HG03571 (cell line): ENCODE measurements around the gene PGLYRP1.

Source experiments
- ATAC-seq: cut with Tn5 transposase; IDR thresholded peaks from one replicate; pipeline ENCODE4 v1.9.1; 2021; ENCODE audit not compliant: unreplicated experiment

The PGLYRP1 gene, protein sequence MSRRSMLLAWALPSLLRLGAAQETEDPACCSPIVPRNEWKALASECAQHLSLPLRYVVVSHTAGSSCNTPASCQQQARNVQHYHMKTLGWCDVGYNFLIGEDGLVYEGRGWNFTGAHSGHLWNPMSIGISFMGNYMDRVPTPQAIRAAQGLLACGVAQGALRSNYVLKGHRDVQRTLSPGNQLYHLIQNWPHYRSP

DNA sequence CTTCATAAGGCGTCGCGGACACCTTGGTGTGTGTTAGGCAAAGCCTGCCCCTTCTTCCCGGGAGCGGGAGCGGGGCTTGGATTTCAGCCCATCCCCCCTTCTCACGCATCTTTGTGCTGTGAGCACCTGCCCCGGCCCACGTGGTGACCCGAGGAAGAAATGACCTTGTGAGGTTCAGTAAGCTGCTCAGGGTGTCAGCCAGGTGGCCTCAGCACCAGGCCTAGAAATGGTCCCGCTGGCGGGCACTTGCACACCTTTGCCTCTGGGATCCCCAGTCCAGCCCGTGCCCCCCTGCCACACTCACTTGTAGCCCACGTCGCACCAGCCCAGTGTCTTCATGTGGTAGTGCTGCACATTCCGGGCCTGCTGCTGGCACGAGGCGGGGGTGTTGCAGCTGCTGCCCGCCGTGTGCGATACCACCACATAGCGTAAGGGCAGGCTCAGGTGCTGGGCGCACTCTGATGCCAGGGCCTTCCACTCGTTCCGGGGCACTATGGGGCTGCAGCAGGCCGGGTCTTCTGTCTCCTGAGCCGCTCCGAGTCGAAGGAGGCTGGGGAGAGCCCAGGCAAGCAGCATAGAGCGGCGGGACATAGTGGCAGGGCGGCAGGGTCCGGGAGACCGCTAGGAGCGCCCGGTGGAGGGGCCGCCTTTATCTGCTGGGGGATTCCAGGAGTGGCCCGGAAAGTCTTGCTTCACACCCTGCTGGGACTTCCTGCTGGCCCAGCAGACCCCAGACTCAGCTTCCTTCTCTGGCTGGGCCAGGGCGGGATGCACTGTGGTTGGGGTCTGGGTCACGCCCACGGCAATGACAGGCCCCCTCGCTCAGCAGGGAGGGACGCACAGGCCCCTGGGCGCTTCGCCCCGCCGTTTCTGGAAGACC is at the start of gene PGLYRP1:
TSS of gene PGLYRP1 (minus strand) at position 623 of the 880 bp plus-strand sequence. CDS start at position 591, 32 bp downstream.
- no peak for ATAC-seq

DNA sequence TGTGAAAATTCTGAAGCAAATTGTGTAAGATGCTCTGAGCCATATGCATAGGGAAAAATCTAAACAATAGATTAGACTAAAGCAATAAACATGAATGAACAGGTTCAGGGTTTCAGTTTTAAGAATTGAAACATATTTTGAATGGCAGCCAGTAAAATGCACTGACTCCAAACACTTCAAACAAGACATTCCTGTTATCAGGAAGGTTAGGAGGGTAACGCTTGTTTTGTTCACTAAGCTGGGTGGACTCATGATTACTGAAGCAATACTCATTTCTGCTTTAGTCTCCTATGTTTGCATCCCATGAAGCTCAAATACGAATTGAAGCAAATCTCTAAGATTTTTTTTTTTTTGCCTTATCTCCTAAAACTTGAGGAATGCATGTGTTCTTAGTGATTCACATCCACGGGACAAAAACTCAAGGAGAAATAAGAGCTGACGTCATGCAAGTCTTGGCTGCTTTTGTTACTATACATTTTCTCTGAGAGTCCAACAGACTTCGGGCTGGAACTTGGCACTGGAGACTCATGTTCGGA is 47.0 kb upstream of the PGLYRP1 start:
- no peak for ATAC-seq

DNA sequence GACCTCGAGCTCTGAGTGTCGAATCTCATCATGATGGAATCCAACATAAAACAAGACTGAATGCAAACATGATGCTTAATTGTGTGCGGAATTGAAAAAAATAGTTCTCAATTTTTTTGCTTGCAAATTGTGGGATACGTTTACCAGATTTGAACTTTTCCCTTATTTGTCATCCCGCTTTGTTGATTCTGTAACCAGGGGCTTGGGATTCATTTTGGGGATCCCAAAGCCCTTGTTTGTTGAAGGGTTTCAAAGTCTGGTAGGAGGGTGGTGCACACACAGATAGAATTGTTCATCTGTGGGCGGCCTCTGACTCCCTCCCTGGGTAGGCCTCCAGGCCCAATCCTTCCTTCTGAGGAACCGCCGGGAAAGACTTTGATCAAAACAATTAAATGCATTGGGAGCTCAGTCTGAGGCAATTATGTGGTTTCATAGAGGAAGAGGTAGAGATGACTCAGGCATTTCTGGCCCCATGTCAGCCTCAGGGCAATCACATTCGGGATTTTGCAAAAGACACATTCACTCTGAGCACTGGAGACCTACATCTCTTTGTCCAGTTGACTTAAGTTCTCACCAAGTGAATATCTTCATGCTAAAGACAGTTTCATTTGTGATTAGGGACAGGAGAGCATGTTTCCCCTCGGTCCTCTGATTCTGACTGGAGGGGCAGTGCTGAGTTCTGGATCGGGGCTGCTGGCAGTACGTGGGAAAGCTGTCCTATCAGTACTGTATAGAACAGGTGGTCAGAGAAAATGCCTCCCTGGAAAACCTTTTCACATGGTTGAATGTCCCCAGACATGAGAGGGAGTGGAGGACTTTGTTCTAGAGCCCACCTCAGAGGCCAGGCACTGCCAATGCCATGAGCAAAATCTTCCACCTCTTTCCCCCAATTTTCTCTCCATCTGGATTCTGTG is 45.7 kb upstream of the PGLYRP1 start:
- no peak for ATAC-seq

DNA sequence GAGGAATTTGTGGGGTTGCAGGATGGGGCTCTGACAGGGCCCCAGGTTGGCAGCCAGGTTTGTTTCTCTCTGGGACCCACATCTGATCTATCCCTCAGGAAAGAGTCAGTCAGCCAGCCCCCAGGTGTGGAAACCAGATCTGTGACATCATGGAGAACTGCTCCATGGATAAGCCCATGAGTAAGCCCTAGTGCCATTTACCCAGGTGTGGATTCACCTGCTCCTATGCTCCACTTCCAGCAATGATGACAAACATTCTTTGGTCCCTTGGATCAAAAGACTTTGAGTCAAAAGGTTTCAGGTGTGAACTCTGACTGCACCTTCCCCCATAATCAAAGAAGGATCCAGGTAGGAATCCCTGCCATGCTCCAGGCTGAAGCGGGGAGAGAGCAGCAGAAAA is 44.8 kb upstream of the PGLYRP1 start:
- no peak for ATAC-seq

DNA sequence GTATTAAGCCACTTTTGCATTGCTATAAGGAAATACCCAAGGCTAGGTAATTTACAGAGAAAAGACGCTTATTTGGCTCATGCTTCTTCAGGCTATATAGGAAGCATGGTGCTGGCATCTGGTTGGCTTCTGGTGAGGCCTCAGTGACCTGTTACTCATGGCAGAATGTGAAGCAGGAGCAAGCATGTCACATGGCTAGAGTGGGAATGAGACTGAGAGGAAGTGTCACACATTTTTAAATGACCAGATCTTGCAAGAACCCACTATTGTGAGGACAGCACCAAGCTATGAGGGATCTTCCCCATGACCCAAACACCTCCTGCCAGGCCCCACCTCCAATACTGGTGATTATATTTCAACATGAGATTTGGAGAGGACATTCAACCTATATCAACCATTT is 43.6 kb upstream of the PGLYRP1 start:
- ATAC-seq: no peak

DNA sequence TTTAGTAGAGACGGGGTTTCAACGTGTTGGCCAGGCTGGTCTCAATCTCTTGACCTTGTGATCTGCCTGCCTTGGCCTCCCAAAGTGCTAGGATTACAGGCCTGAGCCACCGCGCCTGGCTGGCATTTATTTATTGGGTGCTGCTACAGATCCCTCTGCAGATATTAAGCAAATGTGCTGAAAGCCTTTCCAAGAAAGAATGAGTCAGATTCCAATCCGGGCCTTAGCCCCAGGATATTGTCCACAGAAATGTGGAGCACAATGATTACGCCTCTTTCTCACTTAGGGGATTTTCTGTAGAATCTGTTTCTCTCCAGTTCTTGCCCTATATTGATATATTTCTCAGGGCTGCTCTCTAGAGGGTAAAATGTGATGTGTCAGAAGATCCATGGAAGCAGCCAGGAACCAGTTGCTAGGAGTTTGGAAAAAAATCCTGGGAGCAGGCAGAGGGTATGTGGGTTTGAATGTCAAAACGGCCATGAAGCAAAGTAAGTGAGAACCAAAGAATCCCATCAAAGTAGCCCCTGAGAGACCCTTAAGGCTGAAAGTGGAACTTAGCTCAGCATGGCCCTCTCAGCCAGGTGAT is 42.7 kb upstream of the PGLYRP1 start:
- ATAC-seq: no peak

DNA sequence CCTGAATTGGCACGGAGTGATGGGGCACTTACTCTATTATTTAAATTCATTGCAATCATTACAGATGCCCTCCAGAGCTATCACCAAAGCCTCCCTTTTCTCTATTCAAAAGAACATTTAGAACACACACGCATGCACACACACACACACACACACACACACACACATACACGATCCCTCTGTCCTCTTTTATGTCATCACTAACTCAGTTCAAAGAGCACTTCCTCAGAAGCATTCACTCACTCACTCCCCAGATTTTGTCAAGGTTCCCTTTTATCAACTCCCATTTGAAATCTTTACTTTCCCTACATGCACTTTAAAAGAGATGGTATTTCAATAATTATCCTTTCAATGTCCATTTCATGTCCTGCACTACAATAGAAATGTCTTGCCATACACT is 40.3 kb upstream of the PGLYRP1 start:
- ATAC-seq: no peak

DNA sequence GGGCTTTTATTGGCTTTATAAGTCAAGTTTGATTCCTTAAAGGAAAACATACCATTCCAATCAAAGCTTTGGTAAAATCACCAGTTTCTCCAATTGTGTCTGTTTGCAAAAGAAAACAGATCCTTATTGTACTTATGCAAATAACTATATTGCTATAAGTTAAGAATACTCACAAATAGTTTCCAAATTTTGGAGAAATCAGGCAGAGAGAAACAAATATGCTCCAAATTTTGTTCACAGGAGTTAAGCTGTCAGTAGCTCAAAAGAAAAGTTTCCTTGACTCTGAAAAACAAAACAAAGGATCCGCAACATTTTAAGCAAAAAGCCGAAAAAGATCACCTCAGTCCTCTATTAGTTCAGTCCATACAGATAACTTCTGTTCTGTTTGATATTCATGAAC is 37.2 kb upstream of the PGLYRP1 start:
- no peak for ATAC-seq

DNA sequence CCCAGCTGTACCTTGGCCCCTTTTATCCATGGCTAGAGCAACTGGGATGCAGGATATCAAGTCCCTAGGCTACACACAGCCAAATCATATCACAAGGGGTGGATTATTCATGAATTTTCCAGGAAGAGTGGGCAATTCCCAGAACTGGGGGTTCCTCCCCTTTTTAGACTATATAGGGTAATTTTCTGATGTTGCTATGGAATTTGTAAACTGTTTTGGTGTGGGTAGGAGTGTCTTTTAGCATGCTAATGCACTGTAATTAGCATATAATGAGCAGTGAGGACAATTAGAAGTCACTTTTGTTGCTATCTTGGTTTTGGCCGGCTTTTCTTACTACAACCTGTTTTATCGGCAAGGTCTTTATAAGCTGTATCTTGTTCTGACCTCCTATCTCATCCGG is 35.9 kb upstream of the PGLYRP1 start:
- ATAC-seq: no peak

DNA sequence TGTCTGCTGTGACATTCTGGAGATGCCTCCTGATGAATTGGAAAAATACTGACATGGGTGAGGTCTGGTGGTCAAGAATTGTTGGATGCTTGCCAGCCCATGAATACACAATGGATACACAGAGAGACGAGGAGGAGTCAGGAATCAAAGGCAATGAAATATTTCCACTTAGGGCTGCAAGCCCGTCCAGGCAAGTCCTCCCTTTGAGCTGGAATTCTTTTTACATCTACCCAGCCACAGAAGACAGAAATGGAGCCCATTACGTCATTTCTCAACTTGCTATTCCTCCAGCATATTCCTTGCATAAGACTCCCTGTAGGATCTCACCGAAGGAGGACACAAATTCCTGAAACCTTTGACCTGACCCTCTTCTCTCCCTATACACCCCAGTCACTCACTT is 33.7 kb upstream of the PGLYRP1 start:
- ATAC-seq: no peak

DNA sequence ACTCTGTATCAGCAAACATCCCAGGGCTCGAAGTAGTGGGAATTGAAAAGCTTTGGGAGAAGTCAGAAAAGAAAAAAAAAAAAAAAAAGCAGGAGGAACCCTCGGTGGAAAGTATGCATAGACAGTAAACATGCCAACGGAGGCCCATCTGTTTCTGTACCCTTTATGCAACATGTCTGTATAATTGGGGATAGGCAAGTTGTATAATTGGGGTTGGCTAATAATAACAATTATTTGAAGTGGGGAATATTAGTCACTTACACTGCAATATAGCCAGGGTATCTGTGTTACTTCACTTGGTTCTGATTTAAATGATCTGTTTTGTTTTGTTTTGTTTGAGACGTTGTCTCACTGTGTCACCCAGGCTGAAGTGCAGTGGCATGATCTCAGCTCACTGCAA is 30.0 kb upstream of the PGLYRP1 start:
- no peak for ATAC-seq

DNA sequence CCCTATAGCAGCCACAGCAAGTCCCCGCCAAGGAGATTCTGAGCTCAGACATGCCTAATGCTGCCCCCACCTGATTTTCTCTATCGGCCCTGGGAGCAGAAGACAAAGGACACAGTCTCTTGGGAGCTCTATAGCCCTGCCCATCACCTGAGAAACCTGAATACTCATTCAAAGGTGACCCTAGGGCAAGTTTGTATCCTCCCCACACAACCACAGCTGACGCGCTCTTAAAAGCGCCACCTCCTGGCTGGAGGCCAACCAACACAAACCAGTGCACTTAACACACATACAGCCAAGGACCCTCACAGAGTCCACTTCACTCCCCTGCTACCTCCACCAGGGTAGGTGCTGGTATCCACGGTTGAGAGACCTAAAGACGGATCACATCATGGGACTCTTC is 26.7 kb upstream of the PGLYRP1 start:
- ATAC-seq: no peak

DNA sequence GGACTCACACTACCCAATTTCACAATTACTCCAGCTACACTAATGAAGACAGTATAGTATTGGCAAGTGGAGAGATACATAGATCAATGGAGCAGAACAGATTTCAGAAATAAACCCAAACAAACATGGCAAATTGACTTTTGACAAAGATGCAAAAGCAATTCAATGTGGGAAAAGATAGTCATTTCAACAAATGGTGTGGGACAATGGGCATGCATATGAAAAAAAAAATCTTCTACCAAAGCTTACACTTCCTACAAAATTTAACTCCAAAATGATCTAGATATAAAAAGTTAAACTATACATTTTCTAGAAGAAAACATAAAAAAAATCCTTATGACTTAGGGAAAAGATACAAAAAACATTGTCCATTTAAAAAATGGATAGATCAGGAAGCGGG is 20.7 kb upstream of the PGLYRP1 start:
- ATAC-seq: no peak

DNA sequence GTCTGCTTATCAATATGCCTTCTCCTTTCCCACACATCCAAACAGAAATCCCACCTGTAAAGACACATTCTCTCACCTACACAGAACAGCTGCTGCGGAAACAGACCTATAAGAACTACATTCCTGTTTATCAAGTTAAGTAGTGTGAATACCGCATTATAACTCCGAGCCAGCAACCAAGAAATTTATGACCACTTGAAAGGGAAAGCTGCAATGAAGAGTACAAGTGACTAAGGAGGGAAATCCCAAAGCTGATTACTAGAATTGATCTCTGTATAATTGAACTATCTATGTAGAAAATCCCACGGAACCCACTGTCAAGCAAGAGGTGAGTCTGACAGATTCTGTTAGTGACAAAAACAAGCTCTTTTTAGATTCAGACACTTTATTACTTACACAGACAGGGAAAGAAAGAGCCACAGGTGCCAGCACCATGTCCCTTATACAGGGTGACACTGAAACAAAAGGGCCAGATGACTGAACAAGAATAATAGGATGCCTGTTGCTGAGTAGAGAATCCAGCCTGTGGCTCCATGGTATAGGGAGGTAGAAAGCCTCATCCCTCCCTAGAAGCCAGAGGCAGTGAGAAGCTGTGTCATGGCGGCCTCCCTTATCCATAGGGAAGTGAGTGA is 19.5 kb upstream of the PGLYRP1 start:
- no peak for ATAC-seq

DNA sequence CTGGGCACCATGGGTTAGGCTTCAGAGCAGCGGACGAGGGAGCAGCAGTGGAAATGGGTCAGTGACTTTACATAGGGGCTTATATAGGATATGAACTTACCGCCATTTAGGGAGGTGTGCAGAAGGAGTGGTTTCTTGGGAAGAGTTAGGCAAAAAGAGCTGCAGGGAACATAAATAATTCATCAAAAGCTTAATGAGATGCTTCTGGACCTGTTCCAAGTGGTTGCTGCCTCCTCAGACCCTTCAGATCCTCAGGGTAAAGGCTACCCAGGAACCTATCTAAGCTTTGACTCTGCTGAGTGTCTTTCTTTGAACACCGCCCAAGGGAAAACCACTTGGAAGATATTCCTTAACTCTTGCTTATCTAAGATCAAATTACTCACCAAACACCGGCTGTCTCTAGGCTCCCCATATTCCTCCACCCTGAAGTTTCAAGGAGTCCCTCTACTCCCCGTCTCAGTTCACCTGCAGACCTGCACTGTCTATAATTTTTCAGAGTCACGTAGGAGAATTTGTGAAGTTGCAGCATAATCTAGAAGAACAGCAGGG is 18.2 kb upstream of the PGLYRP1 start, which contains the start of gene IGFL4:
TSS of gene IGFL4 (minus strand) at position 51 of the 549 bp plus-strand sequence. CDS start at position 11, 40 bp downstream.
- ATAC-seq: no peak

DNA sequence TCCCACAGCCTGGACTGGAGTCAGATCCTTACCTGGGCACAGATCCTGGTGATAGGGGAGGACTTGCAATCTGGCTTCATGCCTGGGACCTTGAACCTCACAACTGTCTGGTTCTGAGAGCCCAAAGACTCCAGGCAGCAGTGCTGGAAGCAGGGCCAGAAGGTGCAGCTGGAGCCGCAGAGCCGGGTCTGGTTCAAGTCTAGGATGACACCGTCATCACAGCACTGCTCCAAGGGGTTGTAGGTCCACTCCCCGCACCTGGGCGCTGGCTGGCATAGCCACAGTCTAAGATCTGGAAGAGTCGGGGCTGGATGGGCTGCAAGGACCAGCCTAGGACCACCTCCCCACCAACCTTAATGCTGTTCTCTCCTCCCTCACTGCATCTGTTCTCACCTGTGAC is 17.3 kb upstream of the PGLYRP1 start:
- ATAC-seq: no peak

DNA sequence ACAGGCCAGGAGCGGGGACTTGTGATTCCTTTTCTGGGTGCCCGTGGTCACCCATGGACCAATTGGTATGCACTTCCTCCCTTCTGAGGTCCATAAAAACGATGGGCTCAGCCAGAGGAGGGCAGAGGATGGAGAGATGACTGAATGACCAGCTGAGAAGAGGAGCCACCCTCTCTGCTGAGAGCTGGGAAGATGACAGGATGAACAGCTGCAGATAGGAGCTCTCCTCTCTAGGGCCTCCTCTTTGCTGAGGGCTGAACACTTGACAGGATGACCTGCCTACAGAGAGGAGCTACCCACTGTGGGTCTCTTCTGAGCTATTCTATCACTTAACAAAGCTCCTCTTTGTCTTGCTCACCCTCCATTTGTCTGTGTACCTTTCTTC is 13.9 kb upstream of the PGLYRP1 start:
- ATAC-seq: no peak

DNA sequence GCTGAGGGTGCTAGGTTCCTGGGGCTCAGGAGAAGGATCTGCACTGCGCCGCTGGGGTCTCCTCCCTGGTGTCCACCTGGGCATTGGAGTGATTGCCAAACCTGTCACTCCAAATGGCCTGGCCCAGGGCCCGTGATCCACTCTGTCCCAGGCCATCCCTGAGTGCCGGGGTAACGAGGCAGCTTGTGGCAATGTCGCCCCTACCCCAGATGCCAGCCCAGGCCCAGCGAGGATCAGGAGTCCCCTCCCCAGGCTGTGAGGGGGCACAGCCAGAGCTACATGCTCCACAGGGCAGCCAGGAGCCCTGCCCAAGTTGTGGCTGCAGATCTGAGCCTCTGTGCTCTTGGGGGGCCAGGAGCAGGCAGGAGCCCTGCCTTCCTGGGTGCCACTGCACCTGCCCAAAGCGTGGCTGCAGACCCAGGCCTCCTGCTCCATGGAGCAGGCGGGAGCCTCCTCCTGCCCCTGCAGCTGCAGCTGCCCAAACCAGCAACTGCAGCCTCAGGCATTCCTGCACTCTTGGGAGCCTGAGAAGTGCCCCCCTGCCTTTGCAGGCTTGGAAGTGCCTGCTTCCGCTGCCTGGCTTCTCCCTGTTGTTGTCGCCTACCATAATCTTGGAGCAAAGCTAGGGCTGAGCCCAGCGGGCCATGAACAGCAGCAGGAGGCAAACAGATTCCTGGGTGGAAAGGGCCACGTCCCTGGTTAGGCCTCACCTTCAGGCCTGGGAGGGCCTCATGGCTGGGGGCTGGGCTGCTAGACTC is 13.3 kb upstream of the PGLYRP1 start:
- no peak for ATAC-seq

DNA sequence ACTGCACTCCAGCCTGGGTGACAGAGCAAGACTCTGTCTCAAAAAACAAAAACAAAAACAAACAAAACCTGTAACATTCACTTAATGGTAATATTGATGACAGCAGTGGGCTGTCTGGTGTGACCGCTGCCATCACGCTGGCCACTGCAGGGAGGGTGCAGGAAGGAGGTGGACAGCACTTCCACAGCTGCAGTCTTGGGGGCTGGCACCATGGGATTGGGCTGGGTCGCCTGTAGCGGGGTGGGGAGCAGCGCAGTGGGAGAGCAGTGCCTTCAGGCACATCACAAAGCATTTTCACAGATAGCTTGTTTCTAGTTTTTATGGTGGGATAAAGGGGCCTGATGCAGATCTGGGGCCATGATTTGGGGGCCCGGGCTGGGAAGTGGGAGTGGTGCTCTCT is 12.7 kb upstream of the PGLYRP1 start:
- no peak for ATAC-seq
